Measurements from ENCODE around the gene UNCX.

The UNCX gene

DNA sequence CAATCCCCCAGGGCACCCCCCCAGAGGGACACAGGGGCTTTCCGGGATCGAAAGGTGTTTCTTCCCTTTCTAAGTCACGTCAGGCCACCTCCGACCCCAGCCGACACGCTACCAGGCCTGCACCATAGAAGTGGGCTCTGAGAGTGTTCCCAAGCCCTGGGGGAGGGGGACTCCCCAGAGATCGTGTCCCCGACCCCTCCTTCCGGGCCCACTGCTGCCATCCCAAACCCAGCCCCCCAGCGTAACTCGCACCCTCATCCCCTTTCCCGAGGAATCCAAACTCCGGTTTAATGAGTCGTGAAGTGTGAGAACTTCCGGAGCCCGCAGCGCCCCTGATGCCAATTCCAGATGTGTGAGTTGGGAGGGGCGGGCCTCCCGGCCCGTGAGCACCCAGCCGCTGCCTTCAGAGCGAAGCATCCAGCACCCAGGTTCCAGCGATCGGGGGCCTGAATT, 11.3 kb downstream of the UNCX start:
- DNase-seq (ENCODE audit: low read depth): no peak

DNA sequence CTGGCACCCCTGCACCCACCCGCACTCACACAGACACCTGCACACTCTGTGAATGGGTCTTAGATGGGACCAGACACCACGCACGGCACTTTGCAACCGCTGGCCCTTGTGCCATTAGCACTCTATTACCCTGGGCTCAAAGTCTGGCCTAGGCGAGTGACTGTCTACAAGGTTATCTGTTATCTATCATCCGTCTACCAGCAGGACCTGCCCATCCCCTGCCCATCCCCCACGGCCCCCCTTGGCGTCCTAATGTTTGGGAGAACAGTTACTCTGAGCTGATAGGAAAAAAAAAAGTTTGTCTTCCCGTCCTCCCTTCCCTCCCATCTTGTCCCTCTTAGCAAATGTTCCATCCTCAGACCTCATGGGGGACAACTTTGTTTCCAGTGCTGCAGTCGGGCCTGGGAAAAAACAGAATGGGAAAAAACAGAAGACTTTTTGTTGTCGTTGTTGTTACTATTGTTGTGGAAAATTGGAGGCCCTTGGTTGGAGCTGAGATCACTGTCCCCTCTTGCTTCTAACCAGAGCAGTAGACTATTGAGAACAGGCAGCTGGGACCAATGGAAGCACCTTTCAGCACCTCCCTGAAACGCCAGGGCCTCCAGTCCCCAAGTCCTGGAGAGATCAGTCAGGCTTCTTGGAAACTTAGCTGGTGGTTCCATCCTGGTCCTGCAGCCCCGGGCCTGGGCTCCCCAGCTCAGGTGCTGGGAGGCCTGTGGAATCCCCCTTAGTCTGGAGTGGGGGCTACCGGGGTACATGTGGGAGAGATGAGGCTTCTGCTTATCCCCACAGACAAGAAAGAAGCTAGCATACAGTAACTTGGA, 12.2 kb downstream of the UNCX start:
- DNase-seq (ENCODE audit: low read depth): no peak

DNA sequence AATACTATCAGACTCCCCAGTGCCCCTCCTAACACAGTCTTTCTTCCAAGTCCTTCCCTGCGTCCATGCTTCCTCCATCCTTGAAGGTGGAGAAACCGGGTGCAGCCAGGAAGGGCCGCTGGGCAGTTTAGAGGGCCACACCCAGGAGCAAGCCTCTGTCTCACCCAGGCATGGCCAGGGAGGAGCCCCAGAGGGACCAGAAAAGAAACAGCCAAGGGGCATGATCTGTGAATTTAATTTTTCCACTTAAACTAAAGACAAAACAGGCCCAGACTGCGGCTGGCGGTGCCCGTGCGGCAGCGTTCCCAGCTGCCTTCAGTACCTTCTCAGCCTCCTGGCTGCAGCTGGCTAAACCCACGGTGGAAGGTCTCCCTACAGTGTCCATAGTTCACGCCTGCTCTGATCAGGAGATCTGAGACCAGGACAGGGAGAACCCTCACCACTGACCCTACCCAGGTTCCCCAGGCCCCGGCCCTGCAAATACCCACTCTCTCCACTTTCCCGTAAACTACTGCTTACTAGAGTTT, 12.9 kb downstream of the UNCX start:
- DNase-seq (ENCODE audit: low read depth): no peak

DNA sequence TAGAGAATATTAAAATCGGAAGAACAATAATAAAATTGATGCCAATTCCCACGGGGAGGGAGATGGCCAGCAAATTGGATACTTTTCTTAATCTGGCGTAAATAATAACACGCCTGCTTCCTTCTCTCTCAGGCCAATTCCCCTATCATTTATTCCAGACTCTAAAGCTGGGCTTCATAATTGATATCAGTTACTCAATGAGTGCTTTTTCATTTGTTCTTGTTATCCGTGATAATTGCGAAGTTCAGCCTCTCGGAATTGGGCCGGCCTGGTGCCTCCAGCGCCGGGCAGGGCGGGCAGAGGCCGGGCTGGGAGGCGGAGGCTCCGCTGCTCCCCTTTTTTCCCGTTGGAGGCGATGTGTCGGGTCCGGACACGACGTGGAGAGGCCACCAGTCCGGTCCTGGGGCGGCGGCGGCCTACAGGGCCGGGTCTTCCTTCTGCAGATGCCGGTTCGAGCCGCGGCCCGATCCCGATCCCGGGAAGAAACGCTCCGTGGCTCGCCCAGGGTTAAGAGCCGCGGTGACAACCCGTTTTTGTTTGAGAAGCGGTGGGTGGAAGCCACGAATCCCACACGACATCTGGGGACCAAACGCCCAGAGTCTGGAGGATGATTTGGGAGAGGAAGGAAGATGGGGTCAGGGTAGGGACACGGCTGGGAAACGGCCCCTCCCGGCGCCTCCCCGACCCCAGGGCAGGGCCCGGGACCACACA, 13.6 kb downstream of the UNCX start:
- DNase-seq (ENCODE audit: low read depth): no peak

DNA sequence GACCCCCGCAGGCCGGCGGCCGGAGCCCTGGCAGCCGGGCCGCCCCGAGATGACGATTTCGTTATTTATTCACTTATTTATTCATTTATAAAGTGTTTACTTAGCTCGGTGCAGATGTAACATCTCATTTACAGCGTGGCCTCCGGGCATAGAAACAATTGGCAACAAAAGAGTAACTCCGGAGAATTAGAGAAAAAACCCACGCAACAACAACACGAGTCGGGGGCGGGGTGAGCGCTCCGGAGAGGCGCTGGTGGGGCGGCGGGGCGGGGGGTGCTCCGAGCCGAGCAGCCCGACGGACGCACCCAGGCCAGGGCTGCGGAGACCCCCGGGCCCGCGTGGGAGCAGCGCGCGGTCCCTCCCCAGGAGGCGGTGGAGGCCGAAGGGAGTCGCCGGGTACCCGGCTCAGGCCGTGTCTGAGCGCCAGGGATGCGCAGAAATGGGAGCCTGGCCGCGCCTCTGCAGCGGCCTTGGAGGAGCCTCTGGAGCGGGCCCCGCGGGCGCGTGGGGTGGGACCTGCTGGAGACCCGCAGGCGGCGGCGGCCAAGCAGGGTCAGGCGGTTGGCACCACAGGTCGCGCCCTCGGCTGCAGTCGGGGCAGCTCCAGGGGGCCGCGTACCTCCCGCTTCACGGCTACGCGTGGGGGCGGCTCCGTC, 14.3 kb downstream of the UNCX start:
- DNase-seq (ENCODE audit: low read depth): no peak

DNA sequence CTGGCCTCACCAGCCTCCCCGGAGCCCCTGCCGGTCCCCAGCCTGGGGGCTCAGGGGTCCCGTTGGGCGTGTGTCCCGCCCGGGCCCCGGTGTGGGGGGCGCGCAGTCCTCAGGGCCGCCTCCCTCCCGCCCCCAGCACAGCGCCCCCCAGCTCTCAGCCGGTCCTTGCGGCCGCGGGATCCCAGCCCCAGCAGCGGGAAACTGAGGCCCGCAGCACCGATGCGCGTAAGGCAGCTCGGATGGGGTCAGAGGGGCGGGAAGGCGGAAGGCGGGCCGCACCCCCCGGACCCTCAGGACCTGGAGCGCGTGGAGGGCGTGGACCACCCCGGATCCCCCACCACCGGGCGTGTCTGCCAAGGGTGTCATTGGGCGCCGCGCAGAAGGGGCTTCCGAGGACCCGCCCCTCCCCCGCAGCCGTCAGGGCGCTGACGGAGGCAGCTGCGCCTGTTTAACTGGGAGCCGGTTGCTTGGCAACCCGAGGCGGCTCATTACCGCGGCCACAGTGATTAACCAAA, 14.9 kb downstream of the UNCX start:
- DNase-seq (ENCODE audit: low read depth): no peak

DNA sequence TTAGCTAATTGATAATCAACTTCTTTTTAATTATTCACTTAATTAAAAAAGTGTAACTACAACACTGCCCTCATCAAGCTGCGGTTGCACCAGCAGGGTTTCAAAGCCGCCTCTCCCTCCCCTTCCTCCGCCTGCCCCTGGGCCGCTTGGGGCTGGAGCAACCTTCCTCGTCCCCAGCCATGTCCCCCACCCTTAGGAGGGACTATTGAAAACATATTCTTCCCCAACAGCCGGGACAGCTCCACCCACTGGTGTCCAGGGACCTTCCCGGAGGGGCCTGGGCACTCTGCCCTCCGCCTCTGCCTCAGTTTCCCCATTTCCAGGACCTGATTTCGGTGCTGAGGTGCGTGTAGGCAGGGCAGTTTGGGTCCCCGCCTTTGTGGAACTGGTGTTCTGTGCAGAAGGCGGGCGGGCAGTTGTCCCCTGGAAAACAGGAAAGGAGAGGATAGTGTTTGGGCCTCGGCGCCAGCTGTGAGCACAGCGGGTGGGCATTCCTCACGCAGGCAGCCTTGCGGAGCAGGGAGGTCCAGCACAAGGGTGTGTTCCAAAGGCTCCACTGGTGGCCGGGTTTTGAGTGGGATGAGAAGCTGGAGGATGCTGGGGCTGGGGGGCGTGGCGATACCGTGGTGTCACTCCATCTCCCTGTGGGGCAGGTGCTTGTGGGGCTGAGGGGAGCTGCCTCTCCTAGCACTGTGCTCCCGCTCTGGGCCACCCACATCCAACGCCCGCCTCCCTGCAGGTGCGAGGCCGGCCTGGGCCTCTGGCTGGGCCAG, 15.7 kb downstream of the UNCX start:
- DNase-seq (ENCODE audit: low read depth): no peak

DNA sequence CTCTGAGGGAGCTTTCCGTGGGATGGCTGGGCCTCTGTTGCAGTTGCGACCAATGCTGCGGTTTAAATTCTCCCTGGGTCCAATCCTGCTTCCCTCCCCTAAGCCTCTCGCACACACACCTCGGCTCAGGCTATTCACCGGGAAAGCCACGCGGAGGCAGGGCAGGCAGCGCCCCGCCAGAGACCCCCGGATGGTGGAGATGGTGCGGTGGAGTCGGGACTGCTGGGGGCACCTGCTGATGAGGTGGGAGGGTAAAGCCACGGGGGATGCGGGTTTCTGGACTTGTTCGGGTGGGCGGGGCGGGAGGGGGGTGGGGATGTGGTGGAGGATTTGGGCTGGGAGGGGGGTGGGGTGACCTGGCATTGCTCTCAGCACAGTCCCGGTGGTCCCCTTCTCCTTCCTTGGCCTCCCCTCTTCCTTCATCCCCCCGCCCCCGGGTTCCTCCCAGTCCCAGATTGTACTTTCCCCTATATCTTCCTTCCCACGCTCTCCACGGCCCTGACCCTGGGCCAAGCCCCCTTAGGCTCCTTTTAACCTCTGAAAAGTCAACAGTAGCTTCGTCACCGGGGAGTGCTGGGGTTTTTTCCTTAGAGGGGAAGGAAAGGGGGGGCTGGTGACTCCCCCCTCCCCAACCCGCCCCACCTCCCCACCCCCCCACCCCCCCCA, 16.4 kb downstream of the UNCX start:
- no peak for DNase-seq (ENCODE audit: low read depth)

DNA sequence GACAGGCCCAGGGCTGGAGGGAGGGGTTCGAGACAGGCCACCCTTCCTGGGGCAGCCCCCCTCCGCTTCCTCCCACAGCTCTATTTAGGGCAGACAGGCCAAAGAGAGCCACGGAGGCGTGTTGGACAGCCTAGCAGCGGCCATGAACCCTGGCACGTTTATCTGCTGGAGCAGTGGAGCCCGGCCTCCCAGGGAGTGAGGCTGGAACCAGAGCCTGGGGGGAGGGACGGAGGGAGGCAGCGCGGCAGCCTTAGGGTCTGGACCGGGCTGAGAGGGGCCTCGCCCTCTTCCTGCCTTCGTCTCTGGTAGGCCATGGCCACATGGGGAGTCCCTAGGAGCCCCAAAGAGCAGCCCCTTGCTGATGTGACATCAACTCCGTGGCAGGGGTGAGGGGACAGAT, 17.1 kb downstream of the UNCX start:
- no peak for DNase-seq (ENCODE audit: low read depth)

DNA sequence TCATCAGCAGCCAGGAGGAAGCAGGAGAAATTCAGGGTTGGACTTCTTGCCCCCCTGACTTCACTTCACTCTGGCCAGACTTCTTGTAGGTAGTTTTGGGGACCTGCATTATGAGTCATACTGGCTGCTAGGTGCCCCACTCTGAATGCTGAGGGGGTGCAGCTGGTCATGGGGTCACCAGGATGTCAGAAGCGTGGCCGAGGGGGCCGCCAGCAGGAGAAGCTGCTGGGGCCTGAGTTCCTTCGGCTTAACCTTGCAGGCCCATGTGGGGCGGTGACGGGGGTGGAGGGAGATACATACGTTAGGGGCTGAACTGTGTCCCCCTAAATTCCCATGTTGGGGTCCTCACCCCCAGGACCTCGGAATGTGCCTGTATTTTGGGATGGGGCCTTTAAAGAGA, 18.2 kb downstream of the UNCX start:
- no peak for DNase-seq (ENCODE audit: low read depth)

DNA sequence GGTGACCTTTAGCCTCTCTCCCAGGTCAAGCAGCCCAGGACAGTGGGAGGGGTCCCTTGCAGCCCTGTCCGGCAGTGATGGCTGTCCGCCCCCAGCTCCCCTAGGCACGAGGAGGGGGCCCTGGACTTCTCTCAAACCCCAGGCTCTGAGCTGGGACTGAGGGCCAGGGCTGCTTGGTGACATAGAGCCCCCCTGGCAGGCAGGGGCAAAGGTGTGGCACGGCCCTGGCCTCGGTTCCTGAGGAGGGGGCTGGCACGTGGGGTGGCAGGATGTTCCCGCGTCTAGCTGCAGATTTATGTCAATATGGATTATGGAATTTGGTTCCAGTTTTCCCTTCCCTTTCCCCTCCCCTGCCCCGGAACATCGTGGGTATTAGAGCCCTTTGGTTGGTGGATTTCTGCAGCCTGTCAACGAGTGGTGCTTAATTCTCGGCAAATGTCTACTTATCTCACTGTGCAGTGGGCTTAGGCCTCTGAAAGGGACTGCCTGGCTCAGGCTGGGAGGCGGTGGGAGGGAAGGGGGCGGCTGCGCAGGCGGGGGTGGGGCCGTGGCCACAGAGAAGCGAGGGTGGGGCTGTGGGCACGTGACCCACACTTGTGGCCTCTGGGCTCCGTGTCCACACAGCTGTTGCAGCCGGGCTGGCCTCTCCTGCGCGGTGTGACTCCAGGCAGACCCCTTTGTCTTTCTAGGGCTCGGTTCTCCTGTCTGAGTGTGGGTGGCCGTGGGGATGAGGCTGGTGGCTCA, 19.3 kb downstream of the UNCX start:
- DNase-seq (ENCODE audit: low read depth): no peak

DNA sequence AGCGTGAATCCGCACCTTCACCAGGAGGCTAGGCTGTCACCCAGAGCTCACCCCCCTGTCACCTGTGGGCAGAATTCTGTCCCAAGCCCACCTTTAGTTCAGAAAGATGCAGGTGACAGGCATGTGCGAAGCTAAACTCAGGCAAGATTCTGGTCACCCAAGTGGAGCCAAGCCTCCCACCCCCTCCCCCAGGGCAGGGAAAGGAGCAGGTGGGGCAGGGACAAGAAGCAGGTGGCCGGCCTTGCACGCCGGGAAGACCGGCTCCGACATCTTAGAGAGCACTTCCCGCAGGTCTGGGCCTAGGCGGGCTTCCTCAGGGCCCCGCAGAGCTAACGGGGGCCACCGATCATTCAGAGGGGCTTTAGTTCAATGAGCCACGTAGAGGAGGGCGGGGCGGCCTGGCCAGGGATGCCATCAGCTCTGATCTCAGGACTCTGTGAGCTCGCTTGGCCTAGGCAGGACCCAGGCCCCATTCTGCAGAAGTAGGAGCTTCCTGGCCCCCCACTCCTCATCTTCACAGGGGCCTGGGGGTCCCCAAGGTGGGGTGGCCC, 19.9 kb downstream of the UNCX start:
- DNase-seq (ENCODE audit: low read depth): no peak

DNA sequence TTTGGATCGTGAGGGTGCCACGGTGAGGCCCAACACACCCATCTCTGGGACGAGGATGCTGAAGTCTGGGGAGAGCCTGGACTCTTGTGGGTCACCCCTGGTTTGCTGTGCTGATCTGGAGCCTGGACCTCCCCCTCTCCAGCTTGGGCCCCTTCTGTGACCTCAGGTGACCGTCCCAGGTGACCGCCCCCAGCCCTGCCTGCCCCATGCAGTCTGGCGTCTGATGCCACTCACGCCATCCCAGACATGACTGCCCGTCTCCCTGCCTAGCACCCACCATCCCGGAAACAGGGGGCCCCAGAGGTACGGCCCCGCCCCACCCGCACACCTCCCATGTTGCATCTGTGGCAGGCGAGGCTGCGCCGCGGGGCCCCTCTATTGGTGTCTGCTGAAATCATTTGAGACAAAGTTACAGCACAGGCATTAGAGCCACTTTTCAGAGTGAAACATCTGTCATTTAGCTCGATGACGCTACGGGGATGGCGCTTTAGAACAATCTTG, 21.1 kb downstream of the UNCX start:
- DNase-seq (ENCODE audit: low read depth): no peak

DNA sequence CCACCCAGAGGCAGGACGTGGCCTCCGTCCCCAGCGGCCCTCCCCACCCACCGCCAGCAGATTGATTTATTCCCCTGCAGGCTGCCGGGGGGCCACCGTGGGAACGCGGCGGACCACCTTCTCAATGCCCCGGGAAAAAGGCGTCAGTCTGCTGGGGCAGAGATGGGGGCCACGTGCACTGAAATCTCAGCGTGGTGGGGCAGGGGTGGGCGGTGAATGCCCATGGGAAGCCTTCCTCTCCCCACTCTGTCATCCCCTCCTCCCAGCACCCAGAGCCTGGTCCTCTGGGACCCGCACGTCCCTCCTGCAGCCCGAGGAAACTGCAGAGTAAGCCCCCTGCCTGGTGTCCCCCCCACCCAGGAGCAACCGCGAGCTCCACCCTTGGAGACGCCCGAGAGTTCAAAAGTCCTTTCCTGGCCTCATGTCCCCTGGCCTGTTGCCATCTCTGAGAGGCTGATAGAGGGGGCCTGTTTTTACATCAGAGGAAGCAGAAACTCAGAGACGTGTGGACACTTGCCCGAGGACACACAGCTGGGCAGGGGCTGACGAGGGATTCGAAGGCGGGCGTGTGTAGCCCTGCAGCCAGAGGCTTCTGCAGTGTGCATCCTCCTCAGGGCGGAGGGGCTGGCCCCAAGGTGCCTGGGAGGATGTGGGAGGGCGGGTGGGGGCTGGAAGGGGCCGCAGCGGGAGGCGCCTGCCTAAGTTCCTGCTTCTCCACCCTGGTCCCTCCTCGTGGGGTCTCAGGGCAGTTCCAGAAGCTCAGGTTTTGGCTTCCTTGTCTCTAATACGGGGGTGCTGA, 21.8 kb downstream of the UNCX start:
- DNase-seq (ENCODE audit: low read depth): no peak

DNA sequence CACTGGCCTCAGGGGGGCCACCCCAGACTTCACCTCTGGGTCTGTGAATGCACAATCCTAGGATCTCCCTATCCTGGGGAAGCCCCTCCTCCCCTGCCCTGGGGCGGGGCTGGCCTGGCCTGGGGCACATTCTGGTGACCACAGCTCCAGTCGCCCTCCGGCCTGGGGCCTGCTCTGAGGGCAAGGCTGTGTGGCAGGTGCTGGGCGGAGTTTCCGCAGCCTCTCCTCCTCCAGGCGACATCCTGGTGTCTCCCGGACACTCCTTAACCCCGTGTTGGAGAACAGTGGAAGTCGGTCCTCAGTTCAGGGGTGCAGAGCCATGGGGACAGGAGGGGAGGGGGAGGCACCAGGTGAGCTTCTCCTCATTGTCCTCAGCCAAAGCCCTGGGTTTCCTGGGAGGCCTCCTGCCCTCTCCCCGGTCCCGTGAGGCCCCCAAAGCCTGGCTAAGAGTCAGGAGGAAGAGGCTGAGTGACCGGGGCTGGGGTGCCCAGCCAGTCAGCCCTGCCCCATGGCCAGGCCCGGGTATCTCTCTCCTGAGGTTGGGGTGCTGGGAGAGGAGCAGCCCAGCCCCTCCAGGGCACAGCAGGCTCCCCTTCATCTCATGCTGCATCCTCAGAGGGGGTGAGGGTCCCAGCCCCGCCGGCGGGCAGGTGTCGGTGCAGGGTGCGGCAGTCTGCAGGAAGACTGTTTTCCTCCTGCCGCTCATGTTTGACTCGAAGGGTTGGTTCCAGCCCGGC, 22.6 kb downstream of the UNCX start:
- DNase-seq (ENCODE audit: low read depth): no peak

DNA sequence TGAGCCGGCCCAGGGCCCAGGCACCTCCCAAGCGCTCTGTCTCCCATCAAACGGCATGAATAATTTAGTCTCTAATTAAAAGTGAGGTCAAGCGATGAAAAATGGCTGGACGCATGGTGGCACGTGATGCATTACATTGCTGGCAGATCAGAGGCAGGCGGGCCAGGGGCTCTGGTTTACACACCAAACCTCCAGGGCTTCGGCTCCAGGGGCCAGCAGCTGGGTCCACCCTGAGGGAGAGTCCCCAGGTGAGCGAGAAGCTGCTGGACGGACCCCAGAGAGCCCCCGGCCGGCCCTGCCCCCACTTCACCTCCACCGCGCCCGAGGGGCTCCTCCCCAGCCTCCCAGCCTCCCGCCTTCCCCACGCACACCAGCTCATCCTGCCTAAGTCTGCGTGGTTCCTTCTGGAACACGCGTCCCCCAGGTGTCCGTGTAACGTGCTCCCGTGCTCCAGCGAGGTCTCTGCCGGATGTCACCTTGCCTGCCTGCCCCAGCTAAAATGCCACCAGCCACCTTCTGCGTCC, 23.2 kb downstream of the UNCX start:
- no peak for DNase-seq (ENCODE audit: low read depth)

DNA sequence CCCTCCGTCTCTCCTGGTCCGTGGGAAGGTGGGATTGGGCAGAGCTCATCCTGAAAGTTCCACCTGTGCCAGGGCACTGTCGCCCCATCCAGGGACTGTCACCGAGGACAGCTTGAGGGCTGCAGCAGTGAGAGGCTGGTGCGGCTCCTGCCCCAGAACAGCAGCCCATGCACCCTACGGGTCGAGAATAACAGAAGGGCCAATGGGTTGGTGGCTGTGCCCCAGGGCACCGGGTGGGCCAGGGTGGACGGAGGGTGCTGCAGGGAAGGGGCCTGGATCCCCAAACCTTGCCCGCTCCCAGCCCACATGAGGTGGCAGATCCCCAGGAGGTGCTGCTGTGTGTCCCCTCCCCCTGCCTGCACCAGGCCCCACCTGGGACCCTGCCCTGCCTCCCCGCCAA, 23.9 kb downstream of the UNCX start:
- DNase-seq (ENCODE audit: low read depth): no peak

DNA sequence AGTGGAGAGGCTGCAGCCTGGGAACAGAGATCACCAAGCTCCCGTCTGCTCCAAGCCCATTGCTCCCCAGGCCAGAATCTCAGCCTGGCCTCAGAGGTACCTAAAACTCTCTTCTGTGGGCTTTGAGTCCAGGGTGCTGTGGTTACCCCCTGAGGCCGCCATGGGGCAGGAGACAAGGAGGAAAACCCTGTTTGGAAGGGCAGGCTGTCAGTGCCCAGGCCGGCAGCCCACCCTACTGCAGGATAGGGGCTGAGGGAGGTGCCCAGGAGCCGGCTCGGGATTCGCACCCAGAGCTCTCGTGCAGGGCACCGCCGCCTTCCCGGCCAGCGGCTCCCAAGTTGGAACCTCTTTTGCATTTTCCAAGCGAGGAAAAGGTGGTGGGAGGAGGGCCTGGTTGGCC, 24.5 kb downstream of the UNCX start:
- no peak for DNase-seq (ENCODE audit: low read depth)

Measured in HS-27A (cell line).